COR-L47 (cell line): Measurements from ENCODE around the gene SSTR4.
"Not testable (repeated sequence)": the region's sequence is repeated elsewhere in the genome, so short reads cannot be mapped to it uniquely, and the experiment has no call there.

Experiments used
- DNase-seq: peaks from one replicate; lab custom pipeline; 2025; lab: John Stamatoyannopoulos, UW

SSTR4 gene

DNA sequence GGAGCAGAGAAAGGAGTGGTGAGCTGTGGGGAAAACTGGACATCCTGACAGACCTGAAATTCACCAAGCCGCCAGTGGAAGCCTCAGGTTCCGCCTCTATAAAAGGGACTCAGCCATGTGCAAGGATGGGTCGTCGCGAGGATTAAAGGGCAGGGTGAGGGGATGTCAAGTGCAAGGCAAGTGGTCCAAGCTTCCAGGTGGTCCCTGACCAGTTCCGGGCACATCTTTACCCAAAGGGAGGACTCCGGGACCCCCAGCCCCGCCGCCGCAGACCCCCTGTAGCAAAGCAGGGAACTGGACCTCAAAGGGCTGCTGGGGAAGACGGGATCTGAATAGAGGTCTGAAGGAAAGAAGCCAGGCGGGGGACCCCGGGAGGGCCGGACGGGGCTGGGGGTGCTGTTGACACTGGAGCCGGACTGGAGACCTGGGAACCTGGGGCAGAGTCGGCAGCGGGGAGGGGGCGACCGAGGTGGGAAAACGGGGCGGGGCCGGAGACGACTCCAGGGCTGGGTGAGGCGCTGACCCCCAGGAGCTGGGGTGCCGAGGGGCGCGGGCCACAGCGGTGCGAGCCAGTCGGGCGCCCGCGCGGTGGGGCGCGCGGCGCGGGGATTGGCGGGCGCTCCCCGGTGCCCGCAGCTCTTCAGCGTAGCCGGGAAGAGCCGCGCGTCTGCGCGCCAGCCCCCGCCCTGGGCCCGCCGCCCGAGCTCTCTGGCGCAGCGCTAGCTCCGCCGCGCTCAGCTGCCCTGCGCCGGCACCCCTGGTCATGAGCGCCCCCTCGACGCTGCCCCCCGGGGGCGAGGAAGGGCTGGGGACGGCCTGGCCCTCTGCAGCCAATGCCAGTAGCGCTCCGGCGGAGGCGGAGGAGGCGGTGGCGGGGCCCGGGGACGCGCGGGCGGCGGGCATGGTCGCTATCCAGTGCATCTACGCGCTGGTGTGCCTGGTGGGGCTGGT, at the start of gene SSTR4:
Gene SSTR4 (plus strand): TSS at position 592 of the 951 bp plus-strand sequence. CDS start 172 bp downstream, at position 764.
- no peak for DNase-seq

DNA sequence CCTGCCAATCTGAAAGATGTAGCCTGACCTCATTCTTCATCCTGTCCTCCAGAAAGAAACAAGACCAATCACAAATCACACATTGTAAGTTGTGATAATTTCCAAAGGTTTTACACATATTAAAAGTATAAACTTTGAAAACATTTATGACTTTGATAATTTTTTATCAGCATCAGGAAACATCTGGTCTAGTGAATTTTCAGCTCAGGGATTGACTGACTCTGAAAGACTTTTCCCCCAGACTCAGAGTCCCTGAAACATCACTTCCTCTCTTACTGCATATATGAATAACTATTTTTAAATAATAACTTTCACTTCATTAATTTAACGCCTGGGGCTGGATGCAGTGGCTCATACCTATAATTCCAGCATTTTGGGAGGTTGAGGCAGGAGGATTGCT, 48.5 kb upstream of the SSTR4 start:
- DNase-seq: no peak

GRCh38 chr20:22991424-22991823, 43.7 kb upstream of the SSTR4 start:
- DNase-seq: not testable (repeated sequence)

DNA sequence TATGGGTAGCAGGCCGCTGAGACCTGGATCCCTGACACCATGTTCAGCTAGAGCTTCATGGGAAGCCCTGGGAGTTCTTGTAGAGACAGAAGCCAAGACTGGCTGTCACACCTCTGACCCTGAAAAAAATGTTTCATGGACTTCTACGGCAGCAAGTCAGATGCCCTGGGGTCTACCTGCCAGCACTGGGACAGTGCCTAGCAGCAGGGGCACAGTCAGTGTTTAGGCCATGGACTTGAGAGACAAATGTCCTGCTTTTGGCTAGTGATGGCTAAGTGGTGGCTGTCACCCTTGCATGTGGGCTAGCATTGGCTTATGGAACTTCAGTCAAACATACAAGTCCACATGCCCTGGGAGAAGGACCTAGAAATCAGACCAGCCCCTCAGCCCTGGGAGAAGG, 41.3 kb upstream of the SSTR4 start:
- DNase-seq: no peak

- no peak for DNase-seq
These were observed 39.2 kb upstream of the SSTR4 start for GRCh38 chr20:22995923-22996322.

DNA sequence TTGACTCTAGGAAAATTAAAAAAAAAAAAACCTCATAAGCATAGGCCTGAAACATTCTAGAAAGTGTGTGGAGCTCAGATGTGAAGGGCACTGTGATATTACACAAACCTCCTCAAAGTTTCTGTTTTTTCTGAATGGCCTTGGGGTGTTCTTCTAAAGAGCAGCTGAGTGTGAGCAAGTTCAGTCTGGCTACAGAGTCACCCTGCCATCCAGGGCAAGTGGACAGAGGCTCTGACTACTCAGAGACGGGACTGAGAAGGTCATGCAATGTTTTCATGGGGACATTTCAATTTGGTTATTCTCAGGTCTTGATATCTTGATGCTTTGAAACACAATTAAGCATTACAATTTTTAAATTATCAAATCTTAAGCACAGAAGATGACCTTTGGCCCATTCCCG, 36.6 kb upstream of the SSTR4 start:
- DNase-seq: no peak

DNA sequence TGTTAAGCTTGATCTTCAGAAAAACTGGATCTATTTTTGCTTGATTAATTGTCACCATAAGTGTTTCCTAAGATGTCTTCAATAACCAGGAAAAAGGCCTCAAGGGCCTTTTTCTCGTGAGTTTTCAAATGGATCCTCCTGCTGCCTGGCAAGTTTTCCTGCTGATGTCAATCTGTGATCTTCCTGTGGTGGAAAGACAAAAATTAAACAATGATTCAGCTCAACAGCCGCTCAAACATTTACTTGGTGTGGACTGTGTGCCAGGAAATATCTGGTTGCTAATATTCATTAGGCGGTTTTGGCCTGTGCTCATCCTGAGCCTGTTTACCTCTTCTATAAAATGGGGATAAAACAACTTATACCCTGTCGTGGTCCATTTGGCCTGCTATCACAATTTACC, 35.4 kb upstream of the SSTR4 start:
- DNase-seq: no peak

DNA sequence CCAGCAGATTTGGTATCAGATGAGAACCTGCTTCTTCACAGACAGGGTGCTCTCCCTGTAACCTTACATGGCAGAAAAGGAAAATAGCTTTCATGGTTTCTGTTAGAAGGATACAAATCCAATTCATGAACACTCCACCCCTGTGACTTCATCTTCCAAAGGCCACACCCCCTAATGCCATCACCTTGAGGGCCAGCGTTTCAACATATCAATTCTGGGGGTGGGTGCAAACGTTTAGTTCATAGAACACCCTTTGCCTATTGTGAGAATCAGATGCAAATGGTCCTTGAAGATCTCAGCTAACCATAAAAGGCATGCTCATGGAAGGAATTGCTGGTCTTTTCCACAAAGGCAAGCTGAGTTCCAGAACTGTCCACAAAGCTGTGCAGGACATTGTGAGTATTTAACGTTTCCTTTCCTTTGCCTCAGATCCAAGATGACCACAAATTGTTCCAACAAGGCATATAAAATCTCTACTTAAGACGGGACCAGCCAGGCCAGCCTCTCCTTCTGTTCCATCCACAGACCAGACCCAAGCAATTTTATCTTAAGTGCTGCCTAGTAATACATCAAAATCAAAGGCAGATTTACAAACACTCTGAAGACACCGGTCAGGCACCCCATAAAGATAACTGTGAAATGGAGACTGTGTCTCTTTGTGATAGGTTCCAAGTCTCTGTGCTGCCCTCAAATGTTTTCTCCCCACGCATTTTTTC, 34.7 kb upstream of the SSTR4 start:
- DNase-seq: no peak

- DNase-seq: no peak
These were observed 32.8 kb upstream of the SSTR4 start for GRCh38 chr20:23002276-23002675.

DNA sequence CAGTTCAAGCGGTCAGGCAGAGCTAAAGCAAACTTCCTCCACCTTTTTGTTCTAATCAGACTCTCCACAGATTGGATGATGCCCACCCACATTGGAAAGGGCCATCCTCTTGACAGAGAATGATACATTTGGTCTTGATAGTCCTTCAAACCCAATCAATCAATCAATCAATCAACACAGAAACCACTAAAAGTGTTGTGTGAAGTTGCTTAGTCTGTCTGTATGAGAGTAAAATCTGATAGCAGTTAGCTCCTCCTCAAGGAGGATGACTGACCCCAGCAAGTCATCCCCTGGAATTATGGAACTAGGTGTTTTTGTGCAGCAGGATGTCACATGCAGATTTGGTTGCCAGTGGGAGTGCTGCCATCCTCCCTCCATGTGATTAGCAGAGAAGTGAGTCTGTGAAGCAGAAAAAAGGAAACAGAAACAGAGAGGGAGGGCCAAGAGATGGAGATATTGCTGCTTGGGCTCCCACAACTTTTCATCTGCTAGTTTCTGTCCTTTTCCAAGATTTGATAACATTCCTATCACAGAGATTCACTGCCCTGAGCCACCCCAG, 32.0 kb upstream of the SSTR4 start:
- no peak for DNase-seq

GRCh38 chr20:23003881-23004460, 31.1 kb upstream of the SSTR4 start:
- DNase-seq: no peak

DNA sequence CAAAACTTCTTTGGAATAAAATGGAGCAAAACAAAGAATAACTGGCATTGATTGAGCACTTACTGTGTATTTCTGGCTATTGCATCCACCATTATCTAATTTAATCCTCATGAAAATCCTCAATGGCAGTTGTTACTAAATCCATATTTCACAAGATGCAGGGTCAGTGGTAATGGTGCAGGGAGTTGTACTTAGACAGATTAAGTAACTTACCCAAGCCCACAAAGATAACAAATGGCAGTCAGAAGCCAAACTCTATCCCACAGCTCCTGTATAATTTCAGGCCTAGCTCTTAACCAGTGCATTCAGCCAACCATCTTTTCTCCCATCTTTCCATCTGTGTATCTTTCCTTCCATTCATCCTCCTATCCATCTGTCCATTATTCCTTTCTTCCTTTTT, 29.3 kb upstream of the SSTR4 start:
- DNase-seq: no peak

DNA sequence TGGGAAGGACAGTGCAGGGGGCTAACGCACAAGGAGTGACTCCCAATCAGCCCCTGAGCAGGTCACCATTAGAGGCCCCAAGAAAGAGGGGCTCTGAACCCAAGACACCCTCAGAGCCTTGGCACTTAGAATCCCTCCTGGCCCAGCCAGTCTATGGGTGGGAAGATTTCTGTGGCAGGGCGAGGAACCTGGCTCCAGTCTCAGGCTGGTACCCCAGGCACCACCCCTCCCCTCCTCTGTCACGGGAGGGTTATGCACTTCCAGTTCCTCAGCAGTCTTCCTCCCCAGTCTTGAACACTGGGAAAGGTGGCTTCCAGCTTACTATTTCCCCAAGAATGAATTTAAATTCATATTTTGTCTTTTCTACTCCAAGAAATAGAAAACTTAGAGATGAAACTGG, 27.6 kb upstream of the SSTR4 start:
- no peak for DNase-seq

- DNase-seq: no peak
These were observed 27.0 kb upstream of the SSTR4 start for GRCh38 chr20:23007886-23008655.

GRCh38 chr20:23008667-23009066, 26.4 kb upstream of the SSTR4 start:
- no peak for DNase-seq

GRCh38 chr20:23009636-23010035, 25.5 kb upstream of the SSTR4 start:
- no peak for DNase-seq

- DNase-seq: no peak
These were observed 25.0 kb upstream of the SSTR4 start for GRCh38 chr20:23010096-23010495.

GRCh38 chr20:23011008-23011721, 23.9 kb upstream of the SSTR4 start:
- no peak for DNase-seq

DNA sequence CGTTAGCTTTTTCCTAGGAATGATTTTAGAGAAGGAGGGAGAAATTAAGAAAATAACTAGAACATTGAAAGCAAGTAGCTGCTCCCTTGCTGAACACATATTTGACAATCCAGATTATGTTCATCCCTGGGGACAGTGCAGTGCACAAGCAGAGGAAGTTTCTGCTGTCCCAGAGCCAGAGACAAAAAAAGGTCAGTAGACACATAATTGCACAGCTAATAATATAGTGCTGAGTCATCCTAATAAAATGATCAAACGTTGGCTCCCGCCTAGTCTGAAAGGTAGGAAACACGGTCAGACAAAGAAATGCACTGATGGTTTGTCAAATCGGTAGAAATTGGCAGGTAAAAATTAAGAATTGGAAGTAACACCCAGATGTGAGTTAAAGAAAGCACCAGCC, 21.7 kb upstream of the SSTR4 start:
- no peak for DNase-seq

- no peak for DNase-seq
These were observed 17.6 kb upstream of the SSTR4 start for GRCh38 chr20:23017516-23017915.

- no peak for DNase-seq
These were observed 16.7 kb upstream of the SSTR4 start for GRCh38 chr20:23018432-23018831.
